Astrocyte of the spinal cord (primary cell): ENCODE data around the gene LCK.

Experiments
- DNase-seq: peaks from one replicate; pipeline ENCODE4 v3.0.0; 2011; ENCODE audit warnings: low read depth, low spot score
- H3K4me3 ChIP-seq: 2 replicates; pipeline ENCODE4 v1.5.1; 2011; ENCODE audit warnings: low read depth, mild to moderate bottlenecking, low read length, moderate library complexity
- in situ Hi-C: cut with HindIII; loops from 2 replicates; pipeline ENCODE4 v1.10.0; 2017; ENCODE audit warnings: low sequenced_read_pairs
- TF ChIP-seq, protein P1 (sequence below): IDR thresholded peaks from 2 replicates; pipeline ENCODE4 v1.5.1; 2012; ENCODE audit warnings: low read depth, mild to moderate bottlenecking, low read length, inconsistent platforms

Gene LCK

DNA sequence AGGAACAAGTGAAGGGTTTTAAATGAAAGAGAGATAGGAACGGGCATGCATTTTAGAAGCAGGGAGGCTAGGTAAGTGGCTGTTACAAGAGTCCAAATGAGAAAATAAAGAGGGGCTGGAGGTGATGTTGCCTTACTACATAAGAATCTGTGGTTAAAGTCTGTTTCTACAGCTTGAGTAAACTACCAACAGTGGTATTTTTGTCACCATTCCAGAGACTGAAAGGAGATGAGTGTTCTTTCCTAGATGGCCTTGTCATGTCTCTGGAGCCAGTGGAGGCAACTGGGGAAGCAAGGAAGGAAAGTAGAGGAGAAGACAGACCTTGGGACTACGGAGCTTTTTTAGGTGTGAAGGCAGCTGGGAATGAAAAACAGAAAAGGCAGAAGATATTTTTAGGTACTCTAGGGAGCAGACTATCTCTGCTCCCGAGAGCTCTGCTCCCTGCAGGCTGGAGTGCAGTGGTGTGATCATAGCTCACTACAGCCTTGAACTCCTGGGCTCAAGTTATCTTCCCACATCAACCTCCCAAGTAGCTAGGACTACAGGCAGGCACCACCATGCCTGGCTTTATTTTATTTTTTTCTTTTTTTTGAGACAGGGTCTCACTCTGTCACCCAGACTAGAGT, 53.0 kb downstream of the LCK start:
- TF ChIP-seq, protein P1, sequence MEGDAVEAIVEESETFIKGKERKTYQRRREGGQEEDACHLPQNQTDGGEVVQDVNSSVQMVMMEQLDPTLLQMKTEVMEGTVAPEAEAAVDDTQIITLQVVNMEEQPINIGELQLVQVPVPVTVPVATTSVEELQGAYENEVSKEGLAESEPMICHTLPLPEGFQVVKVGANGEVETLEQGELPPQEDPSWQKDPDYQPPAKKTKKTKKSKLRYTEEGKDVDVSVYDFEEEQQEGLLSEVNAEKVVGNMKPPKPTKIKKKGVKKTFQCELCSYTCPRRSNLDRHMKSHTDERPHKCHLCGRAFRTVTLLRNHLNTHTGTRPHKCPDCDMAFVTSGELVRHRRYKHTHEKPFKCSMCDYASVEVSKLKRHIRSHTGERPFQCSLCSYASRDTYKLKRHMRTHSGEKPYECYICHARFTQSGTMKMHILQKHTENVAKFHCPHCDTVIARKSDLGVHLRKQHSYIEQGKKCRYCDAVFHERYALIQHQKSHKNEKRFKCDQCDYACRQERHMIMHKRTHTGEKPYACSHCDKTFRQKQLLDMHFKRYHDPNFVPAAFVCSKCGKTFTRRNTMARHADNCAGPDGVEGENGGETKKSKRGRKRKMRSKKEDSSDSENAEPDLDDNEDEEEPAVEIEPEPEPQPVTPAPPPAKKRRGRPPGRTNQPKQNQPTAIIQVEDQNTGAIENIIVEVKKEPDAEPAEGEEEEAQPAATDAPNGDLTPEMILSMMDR = no peak
- no peak overlapping the region for H3K4me3 ChIP-seq
- in situ Hi-C loops = no loop called here
- peak; percentile 33 for DNase-seq

DNA sequence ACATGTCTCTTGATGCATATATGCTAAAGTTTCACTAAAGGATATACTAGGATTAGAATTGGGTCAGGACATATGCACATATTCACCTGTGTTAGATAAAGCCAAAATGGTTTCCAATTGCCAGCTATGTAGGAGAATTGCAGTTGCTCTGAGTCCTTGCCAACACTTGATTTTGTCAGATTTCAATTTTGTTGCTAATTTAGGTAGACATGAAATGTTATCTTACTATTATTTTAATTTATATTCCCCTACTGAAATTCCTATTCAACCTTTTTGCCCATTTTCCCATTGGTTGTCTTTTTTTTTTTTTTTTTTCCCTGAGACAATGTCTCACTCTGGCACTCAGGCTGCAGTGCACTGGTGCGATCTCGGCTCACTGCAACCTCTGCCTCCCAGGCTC, 54.2 kb downstream of the LCK start:
- no peak overlapping the region for H3K4me3 ChIP-seq
- TF ChIP-seq, protein P1 = no peak
- in situ Hi-C loops = no loop called here
- no peak for DNase-seq

DNA sequence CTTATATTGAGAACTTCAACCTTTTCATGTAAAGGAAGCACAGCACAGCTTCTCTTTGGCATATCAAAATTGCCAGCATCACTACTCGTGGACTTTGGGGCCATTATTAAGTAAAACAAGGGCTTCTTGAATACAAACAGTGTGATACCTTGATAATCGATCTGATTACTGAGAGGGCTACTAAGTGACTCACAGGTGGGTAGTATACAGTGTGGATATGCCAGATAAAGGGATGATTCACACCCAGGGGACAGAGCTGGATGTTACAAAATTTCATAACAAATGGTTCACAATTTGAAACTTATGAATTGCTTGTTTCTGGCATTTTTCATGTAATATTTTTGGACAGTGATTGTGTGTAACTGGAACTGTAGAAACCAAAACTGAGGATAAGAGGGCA, 56.3 kb downstream of the LCK start:
- no peak for DNase-seq
- TF ChIP-seq, protein P1 = no peak
- in situ Hi-C loops = no loop called here
- H3K4me3 ChIP-seq = no peak overlapping the region

DNA sequence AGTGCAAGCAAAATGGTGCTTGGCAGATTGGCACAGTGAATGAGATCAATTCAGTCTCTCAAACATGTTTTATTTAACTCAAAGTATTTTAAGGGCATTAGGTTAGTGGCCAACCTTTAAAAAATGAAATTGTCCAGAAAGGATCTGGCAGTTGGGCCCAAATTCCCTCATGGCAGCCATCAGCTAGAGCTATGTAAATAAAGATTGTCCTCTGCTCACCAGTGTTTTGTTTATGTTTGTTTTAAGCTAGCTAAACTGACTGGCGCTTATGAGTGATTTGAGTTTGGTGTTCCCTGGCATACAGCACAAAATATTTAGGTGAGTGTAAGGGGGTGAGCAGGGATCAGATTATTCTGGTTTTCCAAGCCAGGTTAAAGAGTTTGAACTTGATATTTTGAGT, 58.9 kb downstream of the LCK start:
- DNase-seq = no peak
- H3K4me3 ChIP-seq = no peak overlapping the region
- TF ChIP-seq, protein P1 = no peak
- in situ Hi-C loops = no loop called here

DNA sequence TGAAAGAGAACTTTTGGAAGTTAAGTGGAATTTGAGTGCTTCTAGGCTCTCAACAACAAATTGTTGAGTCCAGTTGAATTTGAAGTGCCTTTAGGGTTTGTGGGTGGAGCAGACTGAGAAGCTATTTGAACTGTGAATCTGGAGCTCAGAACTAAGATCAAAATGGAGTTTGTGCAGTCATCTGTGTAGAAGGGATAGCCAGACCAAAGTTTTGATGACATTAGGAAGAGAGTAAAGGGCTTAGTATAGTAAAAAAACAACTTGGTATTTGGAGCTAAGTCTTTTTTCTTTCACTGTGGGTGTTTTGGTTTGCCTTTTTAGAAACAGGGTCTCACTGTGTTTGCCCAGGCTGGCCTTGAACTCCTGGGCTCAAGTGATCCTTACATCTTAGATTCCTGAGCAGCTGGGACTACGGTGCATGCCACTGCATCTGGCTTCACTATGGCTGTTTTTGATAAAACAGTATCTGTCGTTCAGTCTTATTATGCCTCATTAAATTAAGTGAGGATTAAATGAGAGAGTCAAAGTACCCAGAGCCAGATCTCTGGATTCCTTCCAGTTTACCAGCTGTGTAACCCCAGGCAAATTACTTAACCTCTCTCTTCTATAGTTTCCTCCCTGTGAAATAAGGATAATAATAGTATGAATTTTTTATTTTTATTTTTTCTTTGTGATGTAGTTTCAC, 60.8 kb downstream of the LCK start:
- in situ Hi-C loops = no loop called here
- no peak overlapping the region for H3K4me3 ChIP-seq
- DNase-seq = no peak
- TF ChIP-seq, protein P1 = no peak

DNA sequence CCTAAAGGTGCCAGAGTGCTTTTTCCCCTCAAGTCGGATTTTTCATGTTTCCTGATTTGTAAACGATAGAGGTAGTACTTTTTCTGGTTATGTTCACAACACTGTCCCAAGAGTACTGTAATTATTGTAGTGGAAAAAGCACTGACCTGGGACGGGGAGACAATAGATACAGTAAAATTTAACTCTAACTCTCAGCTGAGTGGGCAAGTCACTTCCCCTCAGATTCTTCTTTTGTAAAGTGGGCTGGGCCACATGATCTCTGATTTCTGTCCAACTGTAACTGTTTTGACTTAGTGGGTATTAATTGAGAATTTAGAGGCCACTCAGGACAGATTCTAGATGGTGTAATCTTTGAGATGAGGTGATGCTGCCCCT, 65.8 kb downstream of the LCK start:
- in situ Hi-C loops = no loop called here
- TF ChIP-seq, protein P1 = no peak
- H3K4me3 ChIP-seq = no peak overlapping the region

More for the DNA sequence above, 65.8 kb downstream of the LCK start:
- DNase-seq = no peak
